Osteoblast (primary cell): Measurements from ENCODE around the gene MACROD2. TPM values are rescaled to one million over a fixed set of nuclear protein-coding genes. Genes with fewer than 3 reads are reported as not detected.

Experiments used
- DNase-seq: peaks from one replicate; pipeline ENCODE4 v3.0.0; 2011; ENCODE audit warnings: low spot score, mixed read lengths; ENCODE audit not compliant: insufficient read length; ENCODE audit errors: missing footprints
- H2AFZ ChIP-seq: 2 replicates; pipeline ENCODE4 v1.6.0; 2011; ENCODE audit warnings: mild to moderate bottlenecking, low read length
- H3K27ac ChIP-seq: 2 replicates; pipeline ENCODE4 v1.5.1; 2011; ENCODE audit warnings: mild to moderate bottlenecking, low read depth, low read length, moderate library complexity
- H3K27me3 ChIP-seq: 2 replicates; pipeline ENCODE4 v1.6.0; 2012; ENCODE audit warnings: mild to moderate bottlenecking, control low read depth, inconsistent platforms, low read length, moderate library complexity; ENCODE audit not compliant: insufficient read depth
- H3K36me3 ChIP-seq: 2 replicates; pipeline ENCODE4 v1.5.1; 2011; ENCODE audit warnings: mild to moderate bottlenecking, low read length, control low read depth, moderate library complexity; ENCODE audit not compliant: insufficient read depth
- H3K4me1 ChIP-seq: 2 replicates; pipeline ENCODE4 v1.5.1; 2011; ENCODE audit warnings: mild to moderate bottlenecking, low read length, control low read depth, moderate library complexity; ENCODE audit not compliant: insufficient read depth
- H3K4me2 ChIP-seq: 2 replicates; pipeline ENCODE4 v1.6.0; 2011; ENCODE audit warnings: mild to moderate bottlenecking, low read length; ENCODE audit not compliant: insufficient read depth
- H3K4me3 ChIP-seq: fragments of 200-600 bp; sonication (generic); 3 replicates; pipeline ENCODE4 v1.5.1; 2012; ENCODE audit warnings: mild to moderate bottlenecking, low read length, inconsistent platforms; ENCODE audit not compliant: insufficient read depth
- H3K79me2 ChIP-seq: 2 replicates; pipeline ENCODE4 v1.6.0; 2012; ENCODE audit warnings: mild to moderate bottlenecking, low read length, control low read depth, inconsistent platforms; ENCODE audit not compliant: insufficient read depth
- H3K9me3 ChIP-seq: 2 replicates; pipeline ENCODE4 v1.5.1; 2011; ENCODE audit warnings: low read depth, low read length, control low read depth
- H4K20me1 ChIP-seq: 2 replicates; pipeline ENCODE4 v1.6.0; 2012; ENCODE audit warnings: mild to moderate bottlenecking, low read length, control low read depth; ENCODE audit not compliant: insufficient read depth
- CTCF ChIP-seq: IDR thresholded peaks from 2 replicates; pipeline ENCODE4 v1.5.1; 2011; ENCODE audit warnings: mild to moderate bottlenecking, low read depth, low read length, moderate library complexity; ENCODE audit errors: extremely low read depth
- total RNA-seq: library from RNA; depleted of rRNA; stranded (reverse); fragments of >200 nt; gene quantifications from 2 replicates; pipeline ENCODE4 v1.2.3, GENCODE V29; 2012

The MACROD2 gene
- total RNA-seq, 1 donor, result 4.0 TPM

- H3K4me1 ChIP-seq, result no peaks in the 10 kb centered on the region
- no peaks in the 10 kb centered on the region for H3K27me3 ChIP-seq
- H3K4me3 ChIP-seq, result no peak overlapping the region
- H3K79me2 ChIP-seq, result no peaks in the 10 kb centered on the region
- DNase-seq, result no peak
- H3K27ac ChIP-seq, result no peak overlapping the region
- no peaks in the 10 kb centered on the region for H3K36me3 ChIP-seq
- no peak overlapping the region for H2AFZ ChIP-seq
- no peaks in the 10 kb centered on the region for H4K20me1 ChIP-seq
- TF ChIP-seq CTCF, result no peak
- peaks cover 3% of the 10 kb centered on the region for H3K9me3 ChIP-seq
- no peak overlapping the region for H3K4me2 ChIP-seq
Observed at GRCh38 chr20:14494355-14494754, 499.0 kb downstream of the MACROD2 start.

GRCh38 chr20:14495066-14495465 is 499.8 kb downstream of the MACROD2 start:
- H3K79me2 ChIP-seq, result no peaks in the 10 kb centered on the region
- peaks cover 3% of the 10 kb centered on the region for H3K9me3 ChIP-seq
- no peak overlapping the region for H3K27ac ChIP-seq
- H3K4me2 ChIP-seq, result no peak overlapping the region
- TF ChIP-seq CTCF, result no peak
- H4K20me1 ChIP-seq, result no peaks in the 10 kb centered on the region
- no peak for DNase-seq
- no peaks in the 10 kb centered on the region for H3K36me3 ChIP-seq
- no peak overlapping the region for H2AFZ ChIP-seq
- H3K27me3 ChIP-seq, result no peaks in the 10 kb centered on the region
- H3K4me3 ChIP-seq, result no peak overlapping the region
- no peaks in the 10 kb centered on the region for H3K4me1 ChIP-seq

GRCh38 chr20:14497004-14497403 is 501.7 kb downstream of the MACROD2 start:
- Histone ChIP-seq H3K36me3 (no peaks in the 10 kb centered on the region), H3K79me2 (no peaks in the 10 kb centered on the region), H3K4me2 (no peak overlapping the region), H3K9me3 (peaks cover 3% of the 10 kb centered on the region), H2AFZ (no peak overlapping the region), H3K4me3 (no peak overlapping the region), H3K27me3 (no peaks in the 10 kb centered on the region), H4K20me1 (no peaks in the 10 kb centered on the region), H3K27ac (no peak overlapping the region), H3K4me1 (no peaks in the 10 kb centered on the region)
- no peak for DNase-seq
- TF ChIP-seq CTCF, result no peak

- no peak overlapping the region for H3K27ac ChIP-seq
- H3K79me2 ChIP-seq, result no peaks in the 10 kb centered on the region
- no peak for TF ChIP-seq CTCF
- H3K27me3 ChIP-seq, result no peaks in the 10 kb centered on the region
- H3K4me1 ChIP-seq, result no peaks in the 10 kb centered on the region
- no peak overlapping the region for H3K4me2 ChIP-seq
- H4K20me1 ChIP-seq, result no peaks in the 10 kb centered on the region
- no peak overlapping the region for H2AFZ ChIP-seq
- H3K9me3 ChIP-seq, result peaks cover 3% of the 10 kb centered on the region
- no peak for DNase-seq
- H3K4me3 ChIP-seq, result no peak overlapping the region
- H3K36me3 ChIP-seq, result no peaks in the 10 kb centered on the region
Observed at GRCh38 chr20:14498772-14499171, 503.5 kb downstream of the MACROD2 start.
